Stimulated activated memory B cell treated with anti-CD40 and anti-IgM and Interleukin-4, amounts not matched to agents 10 μg/mL and 1 μg/mL and 100 μg/mL, for 72 hours (primary cell): ENCODE results near the gene SRPX.

Source experiments
- ATAC-seq: fragments of 150-1000 bp; cut with Tn5 transposase; 2 replicates; pipeline ENCODE4 v1.10.0; 2021
- H3K27ac Mint-ChIP-seq: one replicate; pipeline ENCODE4 v1.8.0; 2022; ENCODE audit warnings: mild to moderate bottlenecking, mixed read lengths
- H3K27me3 Mint-ChIP-seq: one replicate; pipeline ENCODE4 v1.8.0; 2022; ENCODE audit warnings: mixed read lengths
- H3K36me3 Mint-ChIP-seq: one replicate; pipeline ENCODE4 v1.8.0; 2022; ENCODE audit warnings: mixed read lengths
- H3K4me1 Mint-ChIP-seq: one replicate; pipeline ENCODE4 v1.8.0; 2022; ENCODE audit warnings: mixed read lengths
- H3K4me3 Mint-ChIP-seq: one replicate; pipeline ENCODE4 v1.8.0; 2022; ENCODE audit warnings: mild to moderate bottlenecking, moderate library complexity, mixed read lengths
- H3K9me3 Mint-ChIP-seq: one replicate; pipeline ENCODE4 v1.8.0; 2022; ENCODE audit warnings: mixed read lengths

Gene SRPX

DNA sequence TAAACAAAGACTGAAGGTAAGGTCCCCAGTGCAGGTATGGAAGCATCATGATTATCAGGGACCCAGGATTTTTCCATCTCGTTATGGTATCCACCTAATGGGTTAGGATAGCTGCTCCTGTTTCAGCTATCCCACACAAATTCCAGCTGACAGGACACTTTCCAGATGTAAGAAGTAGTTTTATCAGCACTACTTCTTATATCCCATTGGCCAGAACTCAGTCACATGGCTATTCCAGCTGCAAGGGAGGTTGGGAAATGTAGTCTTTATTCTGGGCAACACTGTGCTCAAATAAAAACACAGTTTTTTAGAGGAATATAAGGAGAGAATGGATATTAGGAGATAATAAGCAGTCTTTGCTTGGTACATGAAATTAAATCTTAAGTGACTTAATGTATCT lies 96.7 kb downstream of the SRPX start:
- no peaks in the 10 kb centered on the region for H3K27me3 Mint-ChIP-seq
- H3K4me1 Mint-ChIP-seq, result no peaks in the 10 kb centered on the region
- H3K9me3 Mint-ChIP-seq, result no peaks in the 10 kb centered on the region
- ATAC-seq, result no peak
- H3K4me3 Mint-ChIP-seq, result no peak overlapping the region
- no peaks in the 10 kb centered on the region for H3K36me3 Mint-ChIP-seq
- H3K27ac Mint-ChIP-seq, result no peak overlapping the region

DNA sequence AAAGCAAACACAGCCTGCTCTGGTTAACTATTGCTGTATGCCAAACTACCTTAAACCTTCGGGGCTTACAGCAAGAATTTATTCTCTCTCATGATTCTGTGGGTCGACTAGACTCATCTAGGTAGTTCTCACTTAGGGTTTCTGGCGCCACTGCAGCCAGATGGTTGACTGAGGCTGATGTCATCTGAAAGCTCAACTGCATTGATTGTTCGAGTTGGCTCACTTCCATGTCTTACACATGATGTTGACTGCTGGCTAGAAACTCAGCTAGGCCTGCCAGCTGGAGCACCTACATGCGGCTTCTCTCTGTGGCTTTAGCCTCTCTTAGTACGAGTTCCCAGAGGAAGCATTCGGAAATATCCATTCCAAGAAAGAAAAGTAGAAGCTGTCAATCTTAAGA lies 103.2 kb downstream of the SRPX start:
- Mint-ChIP-seq H3K36me3 (no peaks in the 10 kb centered on the region), H3K4me1 (no peaks in the 10 kb centered on the region), H3K4me3 (no peak overlapping the region), H3K27me3 (no peaks in the 10 kb centered on the region), H3K27ac (no peak overlapping the region), H3K9me3 (no peaks in the 10 kb centered on the region)
- ATAC-seq, result no peak

- Mint-ChIP-seq H3K4me1 (no peaks in the 10 kb centered on the region), H3K36me3 (no peaks in the 10 kb centered on the region), H3K27ac (no peak overlapping the region), H3K27me3 (no peaks in the 10 kb centered on the region), H3K9me3 (no peaks in the 10 kb centered on the region), H3K4me3 (no peak overlapping the region)
- no peak for ATAC-seq
These were observed 104.0 kb downstream of the SRPX start for GRCh38 chrX:38116706-38117105.

DNA sequence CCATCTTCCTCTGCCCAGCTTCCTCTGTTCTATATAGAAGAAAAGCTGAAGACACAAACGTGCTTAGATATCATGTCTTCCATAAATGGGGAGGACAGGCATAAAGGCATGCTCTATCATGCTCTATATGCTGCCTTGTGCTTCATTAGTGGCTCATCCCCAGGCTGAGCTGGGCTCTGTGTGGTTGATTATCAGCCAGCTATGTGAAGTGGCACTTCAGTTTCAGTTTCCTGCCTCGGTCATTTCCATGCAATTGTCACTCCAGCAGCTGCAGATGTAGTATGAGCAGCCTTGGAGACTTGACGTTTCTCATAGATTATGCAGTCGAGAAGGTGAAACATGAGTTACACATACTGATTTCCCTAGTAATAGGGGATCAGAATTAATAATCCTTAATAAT lies 108.1 kb downstream of the SRPX start:
- ATAC-seq, result no peak
- no peaks in the 10 kb centered on the region for H3K9me3 Mint-ChIP-seq
- no peak overlapping the region for H3K27ac Mint-ChIP-seq
- H3K36me3 Mint-ChIP-seq, result no peaks in the 10 kb centered on the region
- H3K4me1 Mint-ChIP-seq, result no peaks in the 10 kb centered on the region
- H3K4me3 Mint-ChIP-seq, result no peak overlapping the region
- no peaks in the 10 kb centered on the region for H3K27me3 Mint-ChIP-seq

GRCh38 chrX:38111196-38111595 lies 109.5 kb downstream of the SRPX start:
- Mint-ChIP-seq H3K27ac (no peak overlapping the region), H3K9me3 (no peaks in the 10 kb centered on the region), H3K4me1 (no peaks in the 10 kb centered on the region), H3K4me3 (no peak overlapping the region), H3K36me3 (no peaks in the 10 kb centered on the region), H3K27me3 (no peaks in the 10 kb centered on the region)
- no peak for ATAC-seq

- Mint-ChIP-seq H3K9me3 (no peaks in the 10 kb centered on the region), H3K36me3 (no peaks in the 10 kb centered on the region), H3K4me1 (no peaks in the 10 kb centered on the region), H3K27ac (no peak overlapping the region), H3K27me3 (no peaks in the 10 kb centered on the region), H3K4me3 (no peak overlapping the region)
- no peak for ATAC-seq
These were observed 110.4 kb downstream of the SRPX start for GRCh38 chrX:38110231-38110630.

- Mint-ChIP-seq H3K4me3 (no peak overlapping the region), H3K27me3 (no peaks in the 10 kb centered on the region), H3K36me3 (no peaks in the 10 kb centered on the region), H3K27ac (no peak overlapping the region), H3K4me1 (no peaks in the 10 kb centered on the region), H3K9me3 (no peaks in the 10 kb centered on the region)
- ATAC-seq, result no peak
These were observed 111.4 kb downstream of the SRPX start for GRCh38 chrX:38109042-38109898.

GRCh38 chrX:38108364-38108763 lies 112.3 kb downstream of the SRPX start:
- no peak overlapping the region for H3K4me3 Mint-ChIP-seq
- ATAC-seq, result no peak
- H3K36me3 Mint-ChIP-seq, result no peaks in the 10 kb centered on the region
- no peaks in the 10 kb centered on the region for H3K27me3 Mint-ChIP-seq
- H3K27ac Mint-ChIP-seq, result no peak overlapping the region
- no peaks in the 10 kb centered on the region for H3K9me3 Mint-ChIP-seq
- no peaks in the 10 kb centered on the region for H3K4me1 Mint-ChIP-seq

GRCh38 chrX:38106991-38107655 lies 113.5 kb downstream of the SRPX start:
- H3K4me1 Mint-ChIP-seq, result no peaks in the 10 kb centered on the region
- H3K4me3 Mint-ChIP-seq, result no peak overlapping the region
- H3K9me3 Mint-ChIP-seq, result no peaks in the 10 kb centered on the region
- H3K27me3 Mint-ChIP-seq, result no peaks in the 10 kb centered on the region
- no peaks in the 10 kb centered on the region for H3K36me3 Mint-ChIP-seq
- no peak for ATAC-seq
- no peak overlapping the region for H3K27ac Mint-ChIP-seq

GRCh38 chrX:38105216-38105725 lies 115.4 kb downstream of the SRPX start:
- no peak for ATAC-seq
- no peaks in the 10 kb centered on the region for H3K36me3 Mint-ChIP-seq
- no peaks in the 10 kb centered on the region for H3K9me3 Mint-ChIP-seq
- H3K27me3 Mint-ChIP-seq, result no peaks in the 10 kb centered on the region
- H3K4me3 Mint-ChIP-seq, result no peak overlapping the region
- no peaks in the 10 kb centered on the region for H3K4me1 Mint-ChIP-seq
- no peak overlapping the region for H3K27ac Mint-ChIP-seq

DNA sequence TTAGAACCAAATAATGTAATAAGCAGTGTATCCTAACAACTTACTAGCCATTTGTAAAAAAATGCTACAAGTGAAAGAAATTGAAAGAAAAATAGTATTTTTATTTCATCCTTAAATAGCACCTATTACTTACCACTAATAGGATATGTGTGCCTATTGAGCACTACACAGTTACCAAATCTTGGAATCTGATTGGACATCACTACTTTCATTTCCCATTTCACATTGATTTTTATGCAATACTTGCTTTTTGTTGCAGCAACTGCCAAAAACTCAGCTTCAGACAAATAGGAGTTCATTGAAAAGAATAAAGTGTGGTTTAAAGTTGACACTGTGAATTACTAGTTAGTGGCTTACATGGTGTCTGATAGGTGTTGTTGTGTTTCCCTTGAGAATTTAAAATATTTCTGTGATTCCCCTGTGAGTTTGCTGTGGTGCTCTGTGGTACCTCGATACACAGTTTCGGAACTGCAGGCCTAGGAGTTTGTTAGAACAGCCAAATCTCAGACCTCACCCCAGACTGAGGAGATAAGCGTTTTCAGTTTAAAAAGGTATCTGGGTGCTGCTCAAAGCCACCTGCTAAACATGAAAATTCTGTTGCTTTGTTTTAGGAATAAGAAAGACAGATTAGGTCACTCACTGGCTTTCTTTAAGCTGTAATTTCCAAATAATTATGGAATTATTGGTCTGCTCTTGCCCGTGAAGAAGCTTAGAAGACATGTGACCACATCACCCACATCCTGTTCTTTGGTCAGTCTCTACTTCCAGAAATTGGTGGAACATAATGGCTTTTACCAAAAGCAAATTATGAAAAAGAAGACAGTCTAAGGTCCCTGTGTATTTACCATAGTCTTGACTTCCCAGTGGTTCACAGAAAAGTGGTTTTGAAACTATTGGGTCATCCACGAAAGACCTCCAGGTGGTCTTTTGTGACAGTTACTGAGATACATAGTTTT lies 116.5 kb downstream of the SRPX start:
- H3K36me3 Mint-ChIP-seq, result no peaks in the 10 kb centered on the region
- no peaks in the 10 kb centered on the region for H3K9me3 Mint-ChIP-seq
- no peaks in the 10 kb centered on the region for H3K27me3 Mint-ChIP-seq
- H3K27ac Mint-ChIP-seq, result no peak overlapping the region
- H3K4me3 Mint-ChIP-seq, result no peak overlapping the region
- ATAC-seq, result peak; percentile 58
- no peaks in the 10 kb centered on the region for H3K4me1 Mint-ChIP-seq

- H3K4me1 Mint-ChIP-seq, result no peaks in the 10 kb centered on the region
These were observed 117.8 kb downstream of the SRPX start for GRCh38 chrX:38102875-38103274.

GRCh38 chrX:38102240-38102639 lies 118.4 kb downstream of the SRPX start:
- no peaks in the 10 kb centered on the region for H3K9me3 Mint-ChIP-seq
- H3K27me3 Mint-ChIP-seq, result no peaks in the 10 kb centered on the region
- H3K36me3 Mint-ChIP-seq, result no peaks in the 10 kb centered on the region
- no peaks in the 10 kb centered on the region for H3K4me1 Mint-ChIP-seq
- H3K27ac Mint-ChIP-seq, result no peak overlapping the region
- no peak for ATAC-seq
- no peak overlapping the region for H3K4me3 Mint-ChIP-seq

More at GRCh38 chrX:38102875-38103274, 117.8 kb downstream of the SRPX start:
- no peak for ATAC-seq
- Mint-ChIP-seq H3K27me3 (no peaks in the 10 kb centered on the region), H3K4me3 (no peak overlapping the region), H3K27ac (no peak overlapping the region), H3K36me3 (no peaks in the 10 kb centered on the region), H3K9me3 (no peaks in the 10 kb centered on the region)

DNA sequence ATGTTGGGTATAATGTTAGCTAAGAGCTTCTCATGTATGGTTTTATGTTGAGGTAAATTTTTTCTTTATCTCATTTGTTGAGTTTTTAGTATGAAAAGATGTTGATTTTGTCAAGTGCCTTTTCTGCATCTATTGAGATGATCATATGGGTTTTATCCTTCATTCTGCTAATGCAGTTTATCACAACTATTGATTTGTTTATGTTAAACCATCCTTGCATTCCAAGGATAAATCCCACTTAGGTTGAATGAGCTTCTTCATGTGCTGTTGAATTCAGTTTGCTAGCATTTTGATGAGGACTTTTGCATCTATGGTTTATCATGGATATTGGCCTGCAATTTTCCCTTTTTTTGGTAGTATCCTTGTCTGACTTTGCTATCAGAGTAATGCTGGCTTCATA lies 121.0 kb downstream of the SRPX start:
- no peaks in the 10 kb centered on the region for H3K9me3 Mint-ChIP-seq
- H3K27me3 Mint-ChIP-seq, result no peaks in the 10 kb centered on the region
- no peaks in the 10 kb centered on the region for H3K36me3 Mint-ChIP-seq
- no peak for ATAC-seq
- no peak overlapping the region for H3K27ac Mint-ChIP-seq
- no peaks in the 10 kb centered on the region for H3K4me1 Mint-ChIP-seq
- no peak overlapping the region for H3K4me3 Mint-ChIP-seq
